ENCODE data around the gene EFCAB9. TPM values are rescaled to one million over a fixed set of nuclear protein-coding genes. Genes with fewer than 3 reads are reported as not detected.

EFCAB9 gene
- total and polyA plus RNA-seq, 2 donors (not counting 1 experiment from before 2014, with no cell fraction given) = not detected

GRCh38 chr5:172182291-172182690 lies 11.7 kb upstream of the EFCAB9 start:
- DNase-seq (ENCODE audit: low read depth in 2 of 2) = no peak
- Histone ChIP-seq H3K36me3 (ENCODE audit: control insufficient read depth, insufficient read depth, low read length) (peaks cover 2% of the 10 kb centered on the region), H3K9me3 (ENCODE audit: control insufficient read depth, insufficient read depth, low read depth, low read length) (no peaks in the 10 kb centered on the region), H3K27me3 (ENCODE audit: control insufficient read depth, insufficient read depth, low read length) (no peaks in the 10 kb centered on the region), H3K27ac (ENCODE audit: insufficient read depth, low read length) (no peak overlapping the region), H3K79me2 (ENCODE audit: control insufficient read depth, insufficient read depth, low read length) (peaks cover 47% of the 10 kb centered on the region), H3K4me3 (replicated peaks in 1 of 4; ENCODE audit: control extremely low read depth in 1 of 4, insufficient read depth in 1 of 4, low read depth in 3 of 4, low read length in 4 of 4) (no peak overlapping the region), H3K9ac (ENCODE audit: insufficient read depth, low read length) (no peak overlapping the region), H2AFZ (ENCODE audit: low read length) (no peak overlapping the region), H4K20me1 (ENCODE audit: control insufficient read depth, extremely low read depth, insufficient read depth, low read length) (no peaks in the 10 kb centered on the region), H3K4me1 (ENCODE audit: control insufficient read depth, extremely low read depth, insufficient read depth, low read length) (peaks cover 6% of the 10 kb centered on the region), H3K4me2 (ENCODE audit: extremely low read depth, insufficient read depth, low read length) (no peak overlapping the region)
- no peak for TF ChIP-seq CTCF (conservative IDR thresholded peaks at IDR 0.05 in 1 of 2, IDR thresholded peaks at IDR 0.05 in 1 of 2; ENCODE audit: low read depth in 1 of 2, low read length in 2 of 2)
- no peak for TF ChIP-seq EZH2 (IDR thresholded peaks at IDR 0.05; ENCODE audit: low read length, missing control alignments)

GRCh38 chr5:172183881-172184280 lies 10.1 kb upstream of the EFCAB9 start:
- Histone ChIP-seq H3K4me1 (ENCODE audit: control insufficient read depth, extremely low read depth, insufficient read depth, low read length) (peaks cover 6% of the 10 kb centered on the region), H4K20me1 (ENCODE audit: control insufficient read depth, extremely low read depth, insufficient read depth, low read length) (no peaks in the 10 kb centered on the region), H3K27me3 (ENCODE audit: control insufficient read depth, insufficient read depth, low read length) (no peaks in the 10 kb centered on the region), H3K9me3 (ENCODE audit: control insufficient read depth, insufficient read depth, low read depth, low read length) (no peaks in the 10 kb centered on the region), H3K36me3 (ENCODE audit: control insufficient read depth, insufficient read depth, low read length) (peaks cover 2% of the 10 kb centered on the region), H3K9ac (ENCODE audit: insufficient read depth, low read length) (no peak overlapping the region), H3K79me2 (ENCODE audit: control insufficient read depth, insufficient read depth, low read length) (peaks cover 44% of the 10 kb centered on the region), H2AFZ (ENCODE audit: low read length) (no peak overlapping the region), H3K27ac (ENCODE audit: insufficient read depth, low read length) (no peak overlapping the region), H3K4me3 (replicated peaks in 1 of 4; ENCODE audit: control extremely low read depth in 1 of 4, insufficient read depth in 1 of 4, low read depth in 3 of 4, low read length in 4 of 4) (no peak overlapping the region), H3K4me2 (ENCODE audit: extremely low read depth, insufficient read depth, low read length) (no peak overlapping the region)
- TF ChIP-seq EZH2 (IDR thresholded peaks at IDR 0.05; ENCODE audit: low read length, missing control alignments) (no peak), CTCF (conservative IDR thresholded peaks at IDR 0.05 in 1 of 2, IDR thresholded peaks at IDR 0.05 in 1 of 2; ENCODE audit: low read depth in 1 of 2, low read length in 2 of 2) (no peak)
- DNase-seq (ENCODE audit: low read depth in 2 of 2) = no peak

GRCh38 chr5:172185096-172185461 lies 8.9 kb upstream of the EFCAB9 start:
- H3K4me3 ChIP-seq (replicated peaks in 1 of 4; ENCODE audit: control extremely low read depth in 1 of 4, insufficient read depth in 1 of 4, low read depth in 3 of 4, low read length in 4 of 4) = no peak overlapping the region
- H2AFZ ChIP-seq (ENCODE audit: low read length) = no peak overlapping the region
- no peaks in the 10 kb centered on the region for H4K20me1 ChIP-seq (ENCODE audit: control insufficient read depth, extremely low read depth, insufficient read depth, low read length)
- H3K79me2 ChIP-seq (ENCODE audit: control insufficient read depth, insufficient read depth, low read length) = peaks cover 37% of the 10 kb centered on the region
- no peak overlapping the region for H3K4me2 ChIP-seq (ENCODE audit: extremely low read depth, insufficient read depth, low read length)
- no peaks in the 10 kb centered on the region for H3K9me3 ChIP-seq (ENCODE audit: control insufficient read depth, insufficient read depth, low read depth, low read length)
- no peak overlapping the region for H3K9ac ChIP-seq (ENCODE audit: insufficient read depth, low read length)
- TF ChIP-seq CTCF (conservative IDR thresholded peaks at IDR 0.05 in 1 of 2, IDR thresholded peaks at IDR 0.05 in 1 of 2; ENCODE audit: low read depth in 1 of 2, low read length in 2 of 2) (no peak), EZH2 (IDR thresholded peaks at IDR 0.05; ENCODE audit: low read length, missing control alignments) (no peak)
- DNase-seq (ENCODE audit: low read depth in 2 of 2) = no peak
- no peaks in the 10 kb centered on the region for H3K27me3 ChIP-seq (ENCODE audit: control insufficient read depth, insufficient read depth, low read length)
- no peak overlapping the region for H3K27ac ChIP-seq (ENCODE audit: insufficient read depth, low read length)
- H3K4me1 ChIP-seq (ENCODE audit: control insufficient read depth, extremely low read depth, insufficient read depth, low read length) = peaks cover 6% of the 10 kb centered on the region
- peaks cover 2% of the 10 kb centered on the region for H3K36me3 ChIP-seq (ENCODE audit: control insufficient read depth, insufficient read depth, low read length)
